ENCODE data around the gene C9orf152. TPM values are rescaled to one million over a fixed set of nuclear protein-coding genes. Genes with fewer than 3 reads are reported as not detected.
"Not testable (repeated sequence)": the region's sequence is repeated elsewhere in the genome, so short reads cannot be mapped to it uniquely, and the experiment has no call there.

C9orf152 gene
- total RNA-seq, 2 experiments from 2014 or later, result not detected

- no peak for DNase-seq
- Mint-ChIP-seq H3K36me3 (ENCODE audit: low read depth) (no peaks in the 10 kb centered on the region), H3K9me3 (no peaks in the 10 kb centered on the region), H3K27me3 (peaks cover 35% of the 10 kb centered on the region), H3K27ac (no peak overlapping the region), H3K4me1 (no peaks in the 10 kb centered on the region), H3K4me3 (no peak overlapping the region)
- POLR2A ChIA-PET, result no interaction called here
- CTCF ChIA-PET, result interaction anchor here (1.3 to 1.8 kb wide), 2 partner anchors 23 to 303 kb away, joined by 4 read pairs; no protein-coding TSS in a partner anchor
These were observed 1.6 kb downstream of the C9orf152 start for GRCh38 chr9:110206389-110206788.

- CTCF ChIA-PET, result interaction anchor here (1.3 to 1.8 kb wide), 2 partner anchors 22 to 302 kb away, joined by 4 read pairs; no protein-coding TSS in a partner anchor
These were observed 2.3 kb downstream of the C9orf152 start for GRCh38 chr9:110205612-110206011.

GRCh38 chr9:110202232-110202631 lies 5.7 kb downstream of the C9orf152 start:
- ChIA-PET POLR2A (no interaction called here), CTCF (no interaction called here)
- no peak overlapping the region for H3K4me3 Mint-ChIP-seq
- no peaks in the 10 kb centered on the region for H3K9me3 Mint-ChIP-seq
- H3K27ac Mint-ChIP-seq, result no peak overlapping the region
- H3K36me3 Mint-ChIP-seq (ENCODE audit: low read depth), result no peaks in the 10 kb centered on the region
- DNase-seq, result no peak
- H3K27me3 Mint-ChIP-seq, result peaks cover 29% of the 10 kb centered on the region
- H3K4me1 Mint-ChIP-seq, result no peaks in the 10 kb centered on the region

More at GRCh38 chr9:110205612-110206011, 2.3 kb downstream of the C9orf152 start:
- DNase-seq; H3K36me3 Mint-ChIP-seq (ENCODE audit: low read depth); H3K4me1 Mint-ChIP-seq; H3K27ac Mint-ChIP-seq; H3K4me3 Mint-ChIP-seq; POLR2A ChIA-PET; H3K9me3 Mint-ChIP-seq: not testable (repeated sequence)
- peaks cover 35% of the 10 kb centered on the region for H3K27me3 Mint-ChIP-seq

- ChIA-PET POLR2A (no interaction called here), CTCF (interaction anchor here (1.4 kb wide), 1 partner anchor 15 kb away, joined by 3 read pairs; no protein-coding TSS in a partner anchor)
- H3K27me3 Mint-ChIP-seq, result peaks cover 22% of the 10 kb centered on the region
- H3K4me1 Mint-ChIP-seq, result no peaks in the 10 kb centered on the region
- H3K9me3 Mint-ChIP-seq, result no peaks in the 10 kb centered on the region
- H3K4me3 Mint-ChIP-seq, result no peak overlapping the region
- H3K36me3 Mint-ChIP-seq (ENCODE audit: low read depth), result no peaks in the 10 kb centered on the region
- H3K27ac Mint-ChIP-seq, result no peak overlapping the region
- no peak for DNase-seq
These were observed 8.3 kb downstream of the C9orf152 start for GRCh38 chr9:110199643-110200042.

GRCh38 chr9:110198357-110198756 lies 9.6 kb downstream of the C9orf152 start:
- H3K4me1 Mint-ChIP-seq, result peaks cover 2% of the 10 kb centered on the region
- H3K36me3 Mint-ChIP-seq (ENCODE audit: low read depth), result no peaks in the 10 kb centered on the region
- CTCF ChIA-PET, result no interaction called here
- H3K27me3 Mint-ChIP-seq, result peaks cover 18% of the 10 kb centered on the region
- no peak for DNase-seq
- POLR2A ChIA-PET, result no interaction called here
- H3K27ac Mint-ChIP-seq, result no peak overlapping the region
- no peak overlapping the region for H3K4me3 Mint-ChIP-seq
- no peaks in the 10 kb centered on the region for H3K9me3 Mint-ChIP-seq

GRCh38 chr9:110197330-110198187 lies 10.4 kb downstream of the C9orf152 start:
- Mint-ChIP-seq H3K27me3 (peaks cover 20% of the 10 kb centered on the region), H3K4me1 (peaks cover 8% of the 10 kb centered on the region), H3K9me3 (no peaks in the 10 kb centered on the region), H3K4me3 (no peak overlapping the region), H3K27ac (no peak overlapping the region), H3K36me3 (ENCODE audit: low read depth) (no peaks in the 10 kb centered on the region)
- no peak for DNase-seq
- ChIA-PET CTCF (no interaction called here), POLR2A (no interaction called here)

GRCh38 chr9:110196084-110196499 lies 11.9 kb downstream of the C9orf152 start:
- H3K36me3 Mint-ChIP-seq (ENCODE audit: low read depth); DNase-seq; POLR2A ChIA-PET; H3K27ac Mint-ChIP-seq; CTCF ChIA-PET; H3K4me3 Mint-ChIP-seq; H3K9me3 Mint-ChIP-seq: not testable (repeated sequence)
- Mint-ChIP-seq H3K27me3 (peaks cover 13% of the 10 kb centered on the region), H3K4me1 (peaks cover 11% of the 10 kb centered on the region)

GRCh38 chr9:110192531-110193261 lies 15.3 kb downstream of the C9orf152 start:
- peaks cover 13% of the 10 kb centered on the region for H3K4me1 Mint-ChIP-seq
- no peak overlapping the region for H3K27ac Mint-ChIP-seq
- no peak for DNase-seq
- ChIA-PET POLR2A (no interaction called here), CTCF (interaction anchor here (1.3 kb wide), 1 partner anchor 9 kb away, joined by 6 read pairs; no protein-coding TSS in a partner anchor)
- H3K4me3 Mint-ChIP-seq, result no peak overlapping the region
- peaks cover 6% of the 10 kb centered on the region for H3K27me3 Mint-ChIP-seq
- H3K36me3 Mint-ChIP-seq (ENCODE audit: low read depth), result no peaks in the 10 kb centered on the region
- H3K9me3 Mint-ChIP-seq, result no peaks in the 10 kb centered on the region

- no peaks in the 10 kb centered on the region for H3K9me3 Mint-ChIP-seq
- peaks cover 6% of the 10 kb centered on the region for H3K27me3 Mint-ChIP-seq
- peaks cover 13% of the 10 kb centered on the region for H3K4me1 Mint-ChIP-seq
- ChIA-PET POLR2A (interaction anchor here (1.2 kb wide), 1 partner anchor 18 kb away, joined by 3 read pairs; no protein-coding TSS in a partner anchor), CTCF (no interaction called here)
- DNase-seq, result no peak
- H3K4me3 Mint-ChIP-seq, result no peak overlapping the region
- H3K36me3 Mint-ChIP-seq (ENCODE audit: low read depth), result no peaks in the 10 kb centered on the region
- H3K27ac Mint-ChIP-seq, result no peak overlapping the region
These were observed 16.3 kb downstream of the C9orf152 start for GRCh38 chr9:110191615-110192014.

GRCh38 chr9:110189559-110190320 lies 18.2 kb downstream of the C9orf152 start:
- peaks cover 13% of the 10 kb centered on the region for H3K4me1 Mint-ChIP-seq
- no peak for DNase-seq
- POLR2A ChIA-PET, result no interaction called here
- H3K27me3 Mint-ChIP-seq, result peaks cover 14% of the 10 kb centered on the region
- no peaks in the 10 kb centered on the region for H3K36me3 Mint-ChIP-seq (ENCODE audit: low read depth)
- CTCF ChIA-PET, result no interaction called here
- no peak overlapping the region for H3K27ac Mint-ChIP-seq
- no peak overlapping the region for H3K4me3 Mint-ChIP-seq
- H3K9me3 Mint-ChIP-seq, result no peaks in the 10 kb centered on the region

GRCh38 chr9:110188991-110189390 lies 19.0 kb downstream of the C9orf152 start:
- Mint-ChIP-seq H3K4me1 (peaks cover 11% of the 10 kb centered on the region), H3K4me3 (no peak overlapping the region), H3K36me3 (ENCODE audit: low read depth) (no peaks in the 10 kb centered on the region), H3K27ac (no peak overlapping the region), H3K9me3 (no peaks in the 10 kb centered on the region), H3K27me3 (peaks cover 12% of the 10 kb centered on the region)
- no peak for DNase-seq
- CTCF ChIA-PET, result no interaction called here
- POLR2A ChIA-PET, result no interaction called here

GRCh38 chr9:110188101-110188500 lies 19.9 kb downstream of the C9orf152 start:
- Mint-ChIP-seq H3K9me3 (no peaks in the 10 kb centered on the region), H3K4me1 (peaks cover 10% of the 10 kb centered on the region), H3K27me3 (peaks cover 12% of the 10 kb centered on the region), H3K4me3 (no peak overlapping the region), H3K36me3 (ENCODE audit: low read depth) (no peaks in the 10 kb centered on the region), H3K27ac (no peak overlapping the region)
- ChIA-PET POLR2A (no interaction called here), CTCF (no interaction called here)
- no peak for DNase-seq

GRCh38 chr9:110187126-110187525 lies 20.8 kb downstream of the C9orf152 start:
- ChIA-PET CTCF (interaction anchor here (1.2 kb wide), 1 partner anchor 31 kb away, joined by 3 read pairs; no protein-coding TSS in a partner anchor), POLR2A (no interaction called here)
- no peak overlapping the region for H3K4me3 Mint-ChIP-seq
- peaks cover 5% of the 10 kb centered on the region for H3K4me1 Mint-ChIP-seq
- no peaks in the 10 kb centered on the region for H3K36me3 Mint-ChIP-seq (ENCODE audit: low read depth)
- DNase-seq, result no peak
- no peak overlapping the region for H3K27ac Mint-ChIP-seq
- peaks cover 8% of the 10 kb centered on the region for H3K27me3 Mint-ChIP-seq
- H3K9me3 Mint-ChIP-seq, result no peaks in the 10 kb centered on the region

Measured in activated CD4-positive, alpha-beta memory T cell treated with anti-CD3 and anti-CD28 coated beads, Interleukin-2, amount 10 ng/mL, durations not matched to agents 7 days and 5 days (primary cell).